ENCODE data around the gene TNXB. TPM values are rescaled to one million over a fixed set of nuclear protein-coding genes. Genes with fewer than 3 reads are reported as not detected.
"Not testable (repeated sequence)": the region's sequence is repeated elsewhere in the genome, so short reads cannot be mapped to it uniquely, and the experiment has no call there.

TNXB gene
- total RNA-seq, 1 experiment from 2014 or later: 3.0 TPM

DNA sequence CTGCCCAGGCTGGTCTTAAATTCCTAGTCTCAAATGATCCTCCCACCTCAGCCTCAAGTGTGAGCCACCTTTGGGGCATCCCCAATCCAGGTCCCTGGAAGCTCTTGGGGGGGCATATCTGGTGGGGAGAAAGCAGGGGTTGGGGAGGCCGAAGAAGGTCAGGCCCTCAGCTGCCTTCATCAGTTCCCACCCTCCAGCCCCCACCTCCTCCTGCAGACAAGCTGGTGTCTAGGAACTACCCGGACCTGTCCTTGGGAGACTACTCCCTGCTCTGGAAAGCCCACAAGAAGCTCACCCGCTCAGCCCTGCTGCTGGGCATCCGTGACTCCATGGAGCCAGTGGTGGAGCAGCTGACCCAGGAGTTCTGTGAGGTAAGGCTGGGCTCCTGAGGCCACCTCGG, 70.3 kb downstream of the TNXB start:
- DNase-seq (ENCODE audit: unreplicated experiment); intact Hi-C loops (cut with micrococcal nuclease); BruUV-seq (replicated peaks); H3K4me3 Mint-ChIP-seq (ENCODE audit: unreplicated experiment); CTCF ChIA-PET; H3K4me1 Mint-ChIP-seq (ENCODE audit: insufficient read depth, unreplicated experiment); H3K27me3 Mint-ChIP-seq (ENCODE audit: insufficient read depth, unreplicated experiment); H3K27ac Mint-ChIP-seq (ENCODE audit: low read depth, unreplicated experiment); H3K36me3 Mint-ChIP-seq (ENCODE audit: insufficient read depth, unreplicated experiment); H3K9me3 Mint-ChIP-seq (ENCODE audit: unreplicated experiment): not testable (repeated sequence)
- POLR2A ChIA-PET: interaction anchor here (0.6 kb wide), 1 partner anchor 94 kb away, joined by 3 read pairs; no protein-coding TSS in a partner anchor

DNA sequence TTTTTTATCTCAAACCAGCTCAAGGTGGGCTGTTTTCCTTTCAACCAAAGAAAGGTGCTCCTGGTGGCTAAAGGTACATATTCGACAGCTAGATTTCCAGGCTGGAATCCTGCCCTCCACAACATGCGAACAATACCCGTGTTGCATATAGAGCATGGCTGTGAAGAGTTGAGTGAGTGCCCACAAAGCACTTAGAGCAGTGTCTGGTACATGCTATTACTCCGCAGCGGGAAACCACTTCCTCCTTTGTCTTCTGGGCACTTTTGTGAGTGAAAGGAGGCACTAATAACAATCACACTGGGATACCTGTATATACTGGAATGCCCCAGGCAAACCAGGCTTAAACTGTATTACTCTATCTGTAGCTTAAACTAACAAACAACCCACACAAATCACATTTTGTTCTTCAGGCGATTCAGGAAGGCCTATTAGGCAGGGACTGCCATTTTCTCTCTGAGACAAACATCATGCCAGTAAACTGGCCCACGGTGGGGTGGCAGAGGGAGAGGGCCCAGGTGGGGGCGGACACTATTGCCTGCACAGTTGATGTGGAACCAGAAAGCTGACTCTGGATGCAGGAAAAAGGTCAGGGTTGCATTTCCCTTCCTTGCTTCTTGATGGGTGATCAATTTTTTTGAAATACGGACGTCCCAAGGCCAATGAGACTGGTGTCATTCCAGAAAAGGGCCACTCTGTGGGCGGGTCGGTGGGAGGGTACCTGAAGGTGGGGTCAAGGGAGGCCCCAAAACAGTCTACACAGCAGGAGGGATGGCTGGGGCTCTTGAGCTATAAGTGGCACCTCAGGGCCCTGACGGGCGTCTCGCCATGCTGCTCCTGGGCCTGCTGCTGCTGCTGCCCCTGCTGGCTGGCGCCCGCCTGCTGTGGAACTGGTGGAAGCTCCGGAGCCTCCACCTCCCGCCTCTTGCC, 71.3 kb downstream of the TNXB start, which contains the start of gene CYP21A2:
TSS of gene CYP21A2 (plus strand) at position 818 of the 927 bp plus-strand sequence. CDS start at position 826, 8 bp downstream.
- H3K4me1 Mint-ChIP-seq (ENCODE audit: insufficient read depth, unreplicated experiment): not testable (repeated sequence)

DNA sequence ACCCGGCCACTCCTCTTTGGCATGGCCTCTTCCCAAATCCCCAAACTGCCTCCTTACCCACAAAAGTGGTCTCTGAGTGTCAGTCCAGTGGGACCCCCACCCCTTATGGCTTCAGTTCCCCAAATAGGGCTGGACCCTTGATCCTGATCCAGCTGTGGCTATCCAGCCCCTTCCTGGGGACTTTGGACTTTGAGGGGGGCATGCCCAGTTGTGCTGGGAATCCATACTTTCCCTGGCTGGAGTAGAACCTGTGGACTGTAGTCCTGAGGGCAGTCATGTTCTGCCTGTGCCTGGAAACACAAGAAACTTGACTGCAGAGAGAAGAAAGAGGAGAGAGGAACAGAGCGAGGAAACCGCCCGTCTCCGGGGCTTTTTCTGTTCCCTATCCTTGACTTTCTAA, 72.0 kb downstream of the TNXB start:
- DNase-seq (ENCODE audit: unreplicated experiment); H3K36me3 Mint-ChIP-seq (ENCODE audit: insufficient read depth, unreplicated experiment); BruUV-seq (replicated peaks); intact Hi-C loops (cut with micrococcal nuclease); H3K4me3 Mint-ChIP-seq (ENCODE audit: unreplicated experiment); H3K9me3 Mint-ChIP-seq (ENCODE audit: unreplicated experiment); CTCF ChIA-PET; H3K4me1 Mint-ChIP-seq (ENCODE audit: insufficient read depth, unreplicated experiment); H3K27ac Mint-ChIP-seq (ENCODE audit: low read depth, unreplicated experiment); H3K27me3 Mint-ChIP-seq (ENCODE audit: insufficient read depth, unreplicated experiment): not testable (repeated sequence)
- POLR2A ChIA-PET: interaction anchor here (0.6 kb wide), 1 partner anchor 9 kb away, joined by 3 read pairs; no protein-coding TSS in a partner anchor

More for the DNA sequence above, 71.3 kb downstream of the TNXB start, which contains the start of gene CYP21A2:
- H3K36me3 Mint-ChIP-seq (ENCODE audit: insufficient read depth, unreplicated experiment); H3K9me3 Mint-ChIP-seq (ENCODE audit: unreplicated experiment); DNase-seq (ENCODE audit: unreplicated experiment); BruUV-seq (replicated peaks); H3K27me3 Mint-ChIP-seq (ENCODE audit: insufficient read depth, unreplicated experiment); intact Hi-C loops (cut with micrococcal nuclease); H3K4me3 Mint-ChIP-seq (ENCODE audit: unreplicated experiment); H3K27ac Mint-ChIP-seq (ENCODE audit: low read depth, unreplicated experiment): not testable (repeated sequence)
- CTCF ChIA-PET: interaction anchor here (0.6 kb wide), 1 partner anchor 316 kb away, joined by 3 read pairs; no protein-coding TSS in a partner anchor
- POLR2A ChIA-PET: interaction anchor here (0.6 kb wide), 1 partner anchor 8 kb away, joined by 3 read pairs; no protein-coding TSS in a partner anchor

DNA sequence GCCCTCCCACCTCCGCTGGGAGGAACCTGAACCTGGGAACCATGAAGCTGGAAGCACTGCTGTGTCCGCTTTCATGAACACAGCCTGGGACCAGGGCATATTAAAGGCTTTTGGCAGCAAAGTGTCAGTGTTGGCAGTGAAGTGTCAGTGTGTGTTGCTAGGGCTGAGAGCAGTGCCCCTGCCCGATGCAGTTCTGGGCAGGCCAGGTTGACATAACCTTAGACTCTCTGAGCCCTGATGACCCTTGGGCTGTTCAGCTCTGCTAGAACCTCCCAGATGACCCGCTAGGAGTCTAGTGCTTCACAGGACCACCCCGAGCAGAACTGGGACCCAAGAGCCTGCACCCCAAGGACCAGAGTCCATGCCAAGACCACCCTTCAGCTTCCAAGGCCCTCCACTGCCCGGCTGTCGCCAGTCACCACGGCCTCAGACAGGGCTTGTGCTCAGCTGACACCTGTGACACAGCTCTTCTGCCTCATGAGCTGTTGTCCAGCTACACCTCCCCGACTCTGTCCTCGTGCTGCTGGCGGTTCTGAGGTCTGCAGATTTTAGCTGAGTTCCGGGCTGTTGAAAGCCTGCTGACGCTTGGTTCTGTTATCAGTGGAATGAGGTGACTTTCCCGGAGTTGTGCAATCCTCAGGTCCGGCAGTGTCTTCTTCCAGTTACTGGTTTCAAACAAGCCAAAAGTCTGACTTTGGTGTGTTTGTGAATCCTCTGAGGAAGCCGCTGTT, 73.7 kb downstream of the TNXB start:
- H3K27me3 Mint-ChIP-seq (ENCODE audit: insufficient read depth, unreplicated experiment); BruUV-seq (replicated peaks); DNase-seq (ENCODE audit: unreplicated experiment); H3K4me3 Mint-ChIP-seq (ENCODE audit: unreplicated experiment); H3K27ac Mint-ChIP-seq (ENCODE audit: low read depth, unreplicated experiment); H3K36me3 Mint-ChIP-seq (ENCODE audit: insufficient read depth, unreplicated experiment); H3K4me1 Mint-ChIP-seq (ENCODE audit: insufficient read depth, unreplicated experiment); POLR2A ChIA-PET; H3K9me3 Mint-ChIP-seq (ENCODE audit: unreplicated experiment); CTCF ChIA-PET; intact Hi-C loops (cut with micrococcal nuclease): not testable (repeated sequence)

DNA sequence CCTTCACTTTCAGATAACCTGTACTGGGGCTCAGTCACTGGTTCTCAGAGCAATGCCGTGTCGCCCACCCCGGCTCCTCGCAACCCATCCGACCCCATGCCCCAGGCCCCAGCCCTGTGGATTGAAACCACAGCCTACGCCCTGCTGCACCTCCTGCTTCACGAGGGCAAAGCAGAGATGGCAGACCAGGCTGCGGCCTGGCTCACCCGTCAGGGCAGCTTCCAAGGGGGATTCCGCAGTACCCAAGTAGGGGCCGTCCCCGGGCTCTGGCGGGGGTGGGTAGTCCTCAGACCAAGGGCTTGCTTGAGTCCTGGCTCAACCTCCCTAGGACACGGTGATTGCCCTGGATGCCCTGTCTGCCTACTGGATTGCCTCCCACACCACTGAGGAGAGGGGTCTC, 79.6 kb downstream of the TNXB start:
- intact Hi-C loops (cut with micrococcal nuclease); DNase-seq (ENCODE audit: unreplicated experiment); POLR2A ChIA-PET; H3K27ac Mint-ChIP-seq (ENCODE audit: low read depth, unreplicated experiment); CTCF ChIA-PET; H3K9me3 Mint-ChIP-seq (ENCODE audit: unreplicated experiment); H3K4me3 Mint-ChIP-seq (ENCODE audit: unreplicated experiment); H3K36me3 Mint-ChIP-seq (ENCODE audit: insufficient read depth, unreplicated experiment); H3K4me1 Mint-ChIP-seq (ENCODE audit: insufficient read depth, unreplicated experiment); H3K27me3 Mint-ChIP-seq (ENCODE audit: insufficient read depth, unreplicated experiment); BruUV-seq (replicated peaks): not testable (repeated sequence)

DNA sequence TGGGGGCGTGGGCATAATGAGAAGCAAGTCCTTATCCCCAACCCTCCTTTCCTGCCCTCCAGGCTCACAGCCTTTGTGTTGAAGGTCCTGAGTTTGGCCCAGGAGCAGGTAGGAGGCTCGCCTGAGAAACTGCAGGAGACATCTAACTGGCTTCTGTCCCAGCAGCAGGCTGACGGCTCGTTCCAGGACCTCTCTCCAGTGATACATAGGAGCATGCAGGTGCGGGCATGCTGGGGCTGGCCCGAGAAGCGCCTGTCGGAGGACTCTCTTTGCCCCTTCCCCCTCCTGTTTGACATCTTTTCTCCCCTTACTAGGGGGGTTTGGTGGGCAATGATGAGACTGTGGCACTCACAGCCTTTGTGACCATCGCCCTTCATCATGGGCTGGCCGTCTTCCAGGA, 80.5 kb downstream of the TNXB start:
- BruUV-seq (replicated peaks); H3K9me3 Mint-ChIP-seq (ENCODE audit: unreplicated experiment); H3K4me3 Mint-ChIP-seq (ENCODE audit: unreplicated experiment); H3K4me1 Mint-ChIP-seq (ENCODE audit: insufficient read depth, unreplicated experiment); intact Hi-C loops (cut with micrococcal nuclease); POLR2A ChIA-PET; CTCF ChIA-PET; H3K27me3 Mint-ChIP-seq (ENCODE audit: insufficient read depth, unreplicated experiment); H3K27ac Mint-ChIP-seq (ENCODE audit: low read depth, unreplicated experiment); H3K36me3 Mint-ChIP-seq (ENCODE audit: insufficient read depth, unreplicated experiment); DNase-seq (ENCODE audit: unreplicated experiment): not testable (repeated sequence)

DNA sequence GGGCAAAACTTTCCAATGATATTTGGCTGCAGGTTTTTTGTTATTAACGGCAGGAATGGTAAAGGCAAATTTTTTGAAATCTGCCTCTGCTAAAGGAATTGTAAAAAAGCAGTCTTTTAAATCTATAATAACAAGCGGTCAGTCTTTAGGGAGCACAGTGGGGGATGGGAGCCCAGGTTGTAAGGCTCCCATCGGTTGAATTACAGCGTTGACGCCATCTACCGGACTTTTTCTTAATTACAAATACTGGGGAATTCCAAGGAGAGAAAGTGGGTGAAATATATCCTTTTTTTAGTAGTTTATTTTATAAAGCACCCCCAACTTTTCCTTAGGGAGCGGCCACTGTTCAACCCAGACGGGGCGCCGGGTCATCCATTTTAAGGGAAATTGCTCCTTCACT, 87.0 kb downstream of the TNXB start:
- POLR2A ChIA-PET; intact Hi-C loops (cut with micrococcal nuclease); H3K27me3 Mint-ChIP-seq (ENCODE audit: insufficient read depth, unreplicated experiment); H3K9me3 Mint-ChIP-seq (ENCODE audit: unreplicated experiment); CTCF ChIA-PET; H3K27ac Mint-ChIP-seq (ENCODE audit: low read depth, unreplicated experiment); H3K4me3 Mint-ChIP-seq (ENCODE audit: unreplicated experiment); BruUV-seq (replicated peaks); H3K4me1 Mint-ChIP-seq (ENCODE audit: insufficient read depth, unreplicated experiment); DNase-seq (ENCODE audit: unreplicated experiment); H3K36me3 Mint-ChIP-seq (ENCODE audit: insufficient read depth, unreplicated experiment): not testable (repeated sequence)

DNA sequence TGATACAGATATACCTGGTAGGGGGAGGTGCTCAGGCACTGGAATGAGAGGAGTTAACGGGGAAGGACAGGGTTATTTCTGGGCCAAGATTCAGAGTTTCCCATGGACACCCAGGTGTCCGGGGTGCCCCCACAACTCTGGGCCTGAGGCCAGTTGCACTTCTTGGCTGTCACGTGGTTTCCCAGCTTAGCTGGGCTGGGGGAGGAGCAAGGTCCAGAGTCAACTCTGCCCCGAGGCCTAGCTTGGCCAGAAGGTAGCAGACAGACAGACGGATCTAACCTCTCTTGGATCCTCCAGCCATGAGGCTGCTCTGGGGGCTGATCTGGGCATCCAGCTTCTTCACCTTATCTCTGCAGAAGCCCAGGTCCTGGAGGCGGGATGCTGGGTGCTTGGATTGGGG, 94.6 kb downstream of the TNXB start, which contains the start of gene C4B:
TSS of gene C4B (plus strand) at position 249 of the 400 bp plus-strand sequence. CDS start at position 300, 51 bp downstream.
- BruUV-seq (replicated peaks); H3K27me3 Mint-ChIP-seq (ENCODE audit: insufficient read depth, unreplicated experiment); DNase-seq (ENCODE audit: unreplicated experiment); H3K4me1 Mint-ChIP-seq (ENCODE audit: insufficient read depth, unreplicated experiment); H3K36me3 Mint-ChIP-seq (ENCODE audit: insufficient read depth, unreplicated experiment); H3K4me3 Mint-ChIP-seq (ENCODE audit: unreplicated experiment); H3K27ac Mint-ChIP-seq (ENCODE audit: low read depth, unreplicated experiment); intact Hi-C loops (cut with micrococcal nuclease); POLR2A ChIA-PET; H3K9me3 Mint-ChIP-seq (ENCODE audit: unreplicated experiment); CTCF ChIA-PET: not testable (repeated sequence)

DNA sequence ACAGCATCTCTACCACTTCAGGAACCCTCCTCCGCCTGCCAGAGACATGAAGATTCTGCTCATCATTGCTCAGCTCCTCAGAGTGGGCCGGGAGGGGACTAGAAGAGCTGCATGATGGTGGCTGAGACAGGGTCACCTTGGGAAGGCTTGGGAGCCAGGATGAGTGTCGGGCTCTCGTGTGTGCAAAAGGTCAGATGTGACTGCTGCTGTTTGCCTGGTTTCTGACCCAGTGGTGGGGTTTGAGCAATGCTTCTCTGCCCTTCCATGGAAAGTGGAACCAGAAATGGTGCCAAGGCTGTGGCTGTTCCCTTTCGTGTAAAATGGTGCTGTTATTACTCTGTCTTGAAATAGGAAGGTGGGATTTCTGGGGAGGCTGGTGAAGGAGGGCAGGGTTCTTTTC, 95.4 kb downstream of the TNXB start:
- DNase-seq (ENCODE audit: unreplicated experiment); H3K4me1 Mint-ChIP-seq (ENCODE audit: insufficient read depth, unreplicated experiment); H3K27ac Mint-ChIP-seq (ENCODE audit: low read depth, unreplicated experiment); POLR2A ChIA-PET; intact Hi-C loops (cut with micrococcal nuclease); H3K4me3 Mint-ChIP-seq (ENCODE audit: unreplicated experiment); H3K36me3 Mint-ChIP-seq (ENCODE audit: insufficient read depth, unreplicated experiment); BruUV-seq (replicated peaks); H3K27me3 Mint-ChIP-seq (ENCODE audit: insufficient read depth, unreplicated experiment); H3K9me3 Mint-ChIP-seq (ENCODE audit: unreplicated experiment): not testable (repeated sequence)
- CTCF ChIA-PET: interaction anchor here (0.7 kb wide), 1 partner anchor 985 kb away, joined by 3 read pairs; no protein-coding TSS in a partner anchor
